GM18517 (cell line): ENCODE measurements around the gene BZW1.

ENCODE experiments used
- ATAC-seq: cut with Tn5 transposase; IDR thresholded peaks from one replicate; pipeline ENCODE4 v1.9.1; 2021; ENCODE audit warnings: mild to moderate bottlenecking, moderate library complexity; ENCODE audit not compliant: unreplicated experiment

Gene BZW1

DNA sequence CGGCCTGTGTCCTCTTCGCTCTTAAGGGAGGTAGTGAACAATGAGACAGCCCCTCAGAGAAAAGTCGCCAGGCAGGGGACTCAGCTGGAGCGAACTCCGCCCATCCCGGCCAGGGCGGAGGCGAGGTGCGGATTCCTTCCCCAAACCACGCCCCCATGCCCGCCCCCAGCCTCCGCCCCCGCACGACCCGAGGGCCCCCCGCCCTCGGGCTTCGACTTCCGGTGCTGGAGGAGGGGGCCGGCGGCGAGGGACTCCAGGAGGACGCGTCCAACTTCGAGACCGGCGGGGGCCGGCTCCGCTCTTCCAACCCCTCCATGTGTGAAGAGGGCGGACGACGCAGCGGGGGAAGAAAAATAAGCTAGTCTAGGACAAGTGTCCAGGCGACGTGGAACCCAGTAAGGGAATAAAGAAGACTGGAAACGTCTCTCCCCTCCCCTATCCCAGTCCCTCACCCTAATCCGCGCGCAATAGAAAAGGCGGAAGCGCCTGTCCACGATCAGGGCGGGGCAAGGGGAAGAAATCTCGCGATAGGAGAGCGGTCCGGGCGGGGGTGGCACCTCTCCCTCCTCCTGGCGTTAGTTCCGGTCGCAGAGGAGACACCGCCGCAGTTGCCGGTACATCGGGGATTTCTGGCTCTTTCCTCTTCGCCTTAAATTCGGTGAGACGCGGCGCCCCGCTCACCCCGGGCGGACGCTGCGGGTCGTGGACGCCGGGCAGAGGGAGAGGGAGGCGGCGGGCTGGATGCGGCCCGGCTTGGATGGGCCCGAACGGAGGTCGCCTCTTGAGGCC is at the start of gene BZW1:
Gene BZW1, plus strand, starts transcription at position 578 of the 789 bp plus-strand sequence. CDS start 1,308 bp downstream, outside the sequence.
- peak; percentile 70 for ATAC-seq

DNA sequence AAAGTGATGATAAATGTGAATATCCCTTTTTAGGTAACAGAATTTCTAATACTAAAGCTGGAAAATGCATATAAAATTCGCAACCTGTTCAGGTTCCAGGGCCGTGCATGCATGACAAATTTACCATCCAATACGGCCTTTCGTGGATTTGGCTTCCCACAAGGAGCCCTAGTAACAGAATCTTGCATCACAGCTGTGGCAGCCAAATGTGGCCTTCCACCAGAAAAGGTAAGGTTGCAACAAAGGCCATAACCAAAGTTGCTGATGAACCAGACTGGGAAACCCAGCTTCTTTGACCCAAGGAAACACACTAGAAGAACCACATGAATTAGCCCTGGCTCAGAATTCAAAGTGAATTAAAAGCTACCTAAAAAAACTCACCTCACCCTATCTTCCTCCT is 49.6 kb upstream of the BZW1 start:
- no peak for ATAC-seq

DNA sequence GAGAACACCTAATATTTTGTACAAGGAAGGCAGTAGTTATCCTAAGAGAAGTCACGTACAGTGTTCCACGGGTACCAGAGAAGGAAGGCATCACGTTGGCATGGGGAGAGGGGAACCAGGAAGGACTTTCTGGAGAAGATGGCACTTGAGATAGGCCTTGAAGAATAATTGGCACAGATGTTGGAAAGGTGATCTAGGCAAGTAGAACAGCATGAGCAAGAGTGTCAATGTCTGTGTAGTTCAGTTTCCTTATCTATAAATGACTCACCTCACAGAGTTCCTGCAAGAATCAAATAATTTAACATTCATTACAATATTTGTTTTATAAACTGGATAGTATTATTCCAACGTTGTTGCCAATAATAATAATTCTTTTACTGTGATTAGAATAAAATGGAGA is 48.3 kb upstream of the BZW1 start:
- no peak for ATAC-seq

- ATAC-seq = no peak
Observed at GRCh38 chr2:200765139-200765951, 46.4 kb upstream of the BZW1 start.

DNA sequence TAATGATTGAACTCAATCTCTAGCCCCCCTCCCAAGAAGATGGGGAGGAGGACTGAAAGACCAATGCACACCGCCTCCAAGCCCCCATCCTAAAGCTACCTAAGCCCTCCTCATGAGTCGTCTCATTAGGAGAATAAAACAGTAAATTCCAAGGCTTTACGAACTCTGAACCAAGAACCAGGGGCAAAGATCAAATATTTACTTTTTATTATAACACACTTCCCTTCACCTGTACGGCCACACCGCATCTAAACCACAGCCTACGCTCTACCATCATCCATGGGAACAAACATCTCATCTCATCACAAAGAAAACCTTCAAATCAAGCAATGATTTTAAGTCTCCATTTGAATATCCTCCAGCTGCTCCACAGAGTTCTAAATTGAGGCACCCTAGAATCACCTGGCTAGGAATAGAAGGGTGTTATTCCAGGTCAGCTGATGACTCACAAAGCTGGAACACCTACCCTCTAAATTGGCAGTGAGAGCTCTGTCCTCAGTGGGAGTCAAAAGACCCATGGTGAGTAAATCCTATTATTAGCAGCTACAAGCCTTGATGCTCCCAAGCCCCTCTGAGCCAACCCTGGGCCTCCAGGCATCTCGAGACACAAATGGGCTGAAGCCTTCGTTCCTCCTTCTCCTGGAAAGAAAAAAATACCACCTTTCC is 45.6 kb upstream of the BZW1 start:
- no peak for ATAC-seq

GRCh38 chr2:200767111-200767885 is 44.4 kb upstream of the BZW1 start:
- ATAC-seq = no peak

DNA sequence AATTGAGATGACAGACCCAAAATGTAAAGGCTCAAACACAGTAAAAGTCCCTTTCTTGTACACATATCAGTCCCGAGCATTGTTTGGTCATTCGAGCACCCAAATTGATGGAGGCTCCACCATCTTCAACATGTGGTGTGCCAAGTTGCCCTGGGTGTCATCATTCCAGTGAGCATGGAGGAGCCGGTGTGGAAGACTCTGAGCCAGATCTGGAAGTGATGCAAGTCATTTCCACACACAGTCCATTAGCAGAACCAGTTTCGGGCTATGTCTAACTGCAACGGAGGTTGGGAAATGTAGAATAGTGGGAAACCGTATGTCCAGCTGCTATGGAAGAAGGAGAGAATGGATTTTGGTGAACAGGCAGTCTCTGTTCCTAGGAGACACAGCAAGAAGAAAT is 40.9 kb upstream of the BZW1 start:
- ATAC-seq = no peak

- ATAC-seq = no peak
Observed at GRCh38 chr2:200772620-200773019, 39.1 kb upstream of the BZW1 start.

DNA sequence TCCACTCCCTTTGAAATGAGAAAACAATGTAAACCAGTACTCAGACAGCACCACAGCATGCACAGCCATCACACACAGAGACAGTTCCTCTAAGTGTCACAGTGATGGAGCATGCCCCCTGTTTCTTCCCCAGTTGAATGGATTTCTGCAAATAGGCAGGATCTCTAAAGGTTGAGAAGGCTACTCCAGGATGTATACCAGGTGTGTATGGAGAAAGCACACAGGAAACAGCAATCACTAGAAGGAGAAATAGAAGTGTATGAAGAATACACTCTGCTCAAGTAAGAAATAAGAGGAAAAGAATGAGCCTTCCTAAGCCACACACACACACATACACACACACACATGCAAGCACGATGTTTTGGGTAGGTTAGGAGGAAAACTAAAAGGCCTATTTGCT is 38.6 kb upstream of the BZW1 start:
- no peak for ATAC-seq

DNA sequence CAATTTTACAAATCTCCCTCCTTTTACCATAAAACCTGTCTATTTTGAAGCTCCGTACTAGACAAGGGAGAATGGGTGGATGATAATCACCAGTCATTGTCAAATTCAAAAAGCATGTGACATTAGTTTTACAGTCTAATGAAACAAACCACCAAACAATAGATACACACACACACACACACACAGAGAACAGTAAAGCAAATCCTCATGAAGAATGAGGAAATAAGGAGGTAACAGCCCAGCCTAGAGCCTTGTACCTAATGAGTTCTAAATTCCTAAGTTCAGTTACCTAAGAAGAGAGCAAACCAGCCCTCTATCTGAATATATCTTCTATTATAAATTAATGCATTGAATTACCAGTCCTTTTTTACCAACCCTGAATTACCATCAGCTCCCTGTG is 36.8 kb upstream of the BZW1 start:
- ATAC-seq = no peak

- ATAC-seq = no peak
Observed at GRCh38 chr2:200777275-200777674, 34.4 kb upstream of the BZW1 start.

GRCh38 chr2:200778038-200778437 is 33.7 kb upstream of the BZW1 start:
- no peak for ATAC-seq

DNA sequence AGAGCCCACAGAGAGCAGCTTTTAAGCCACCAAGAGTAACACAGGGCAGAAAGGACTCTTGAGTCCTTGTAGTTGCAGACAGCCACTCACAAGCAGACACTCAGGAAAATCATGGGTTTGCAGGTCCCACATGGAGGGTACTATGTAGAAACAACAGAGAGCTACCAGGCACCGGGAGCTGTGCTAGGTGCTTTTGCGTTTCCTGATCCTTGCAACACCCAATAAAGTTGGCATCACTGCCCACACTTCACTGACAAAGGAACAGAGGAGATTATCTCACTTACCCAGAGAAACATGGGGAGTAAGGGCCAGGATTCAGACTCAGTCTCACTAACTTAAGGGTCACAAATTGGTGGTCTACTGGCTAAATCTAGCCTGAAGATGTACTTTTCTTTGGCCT is 32.5 kb upstream of the BZW1 start:
- no peak for ATAC-seq

DNA sequence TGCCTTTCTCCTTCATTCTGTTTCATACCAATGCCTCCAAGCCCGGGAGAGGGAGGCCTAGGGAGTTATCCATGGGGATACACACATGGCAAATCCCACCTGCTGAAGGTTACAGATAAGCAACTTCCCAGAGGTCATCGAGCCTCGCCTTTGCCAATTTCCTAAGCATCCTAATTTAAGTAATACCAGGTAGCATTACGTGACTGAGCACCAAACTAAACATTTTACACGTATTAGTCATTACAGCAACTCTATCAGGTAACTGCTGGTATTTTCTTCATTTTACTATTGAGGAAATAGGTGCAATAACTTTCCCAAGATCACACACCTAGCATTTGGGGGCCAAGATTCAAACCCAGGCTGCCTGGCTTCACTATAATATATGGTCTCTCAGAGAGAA is 30.1 kb upstream of the BZW1 start:
- ATAC-seq = no peak

DNA sequence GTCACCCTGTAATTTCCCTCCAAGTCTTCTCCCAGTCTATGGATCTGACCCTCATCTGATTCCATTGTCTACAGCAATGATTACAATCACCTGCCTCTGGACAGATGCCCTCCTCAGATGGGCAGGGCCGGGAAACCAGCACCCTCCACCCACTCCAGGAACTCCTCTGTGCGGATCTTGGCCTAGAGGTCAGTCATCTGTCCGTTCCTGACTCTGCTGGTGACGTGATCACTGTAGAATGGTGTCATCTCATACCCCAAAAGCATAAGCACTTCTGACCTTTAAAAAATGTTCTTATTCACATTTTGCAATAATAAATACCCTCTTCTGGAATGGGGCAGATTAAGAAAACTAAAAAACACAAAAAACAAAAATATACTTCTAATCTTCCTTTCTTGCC is 29.5 kb upstream of the BZW1 start:
- ATAC-seq = no peak

DNA sequence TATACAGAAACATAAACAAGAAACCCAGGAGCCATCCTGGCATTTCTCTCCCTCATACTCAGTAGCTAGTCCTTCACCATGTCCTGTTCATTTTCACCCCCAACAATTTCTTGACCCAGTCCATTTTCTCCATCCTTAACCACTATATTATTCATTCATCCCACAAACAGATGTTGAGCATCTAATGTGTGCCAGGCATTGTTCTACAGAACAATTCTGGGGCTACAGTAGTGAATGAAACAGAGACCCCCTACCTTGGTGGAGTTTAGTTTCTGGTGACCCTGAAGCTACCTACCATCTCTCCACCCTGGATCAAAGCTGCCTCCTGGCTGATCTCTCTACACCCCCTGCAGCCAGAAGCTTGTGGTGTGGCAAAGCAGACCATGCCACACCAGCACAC is 27.5 kb upstream of the BZW1 start:
- no peak for ATAC-seq

GRCh38 chr2:200786423-200786822 is 25.3 kb upstream of the BZW1 start:
- no peak for ATAC-seq

- ATAC-seq = no peak
Observed at GRCh38 chr2:200786826-200787225, 24.9 kb upstream of the BZW1 start.

- no peak for ATAC-seq
Observed at GRCh38 chr2:200787351-200788120, 24.2 kb upstream of the BZW1 start.

- ATAC-seq = no peak
Observed at GRCh38 chr2:200788121-200788718, 23.5 kb upstream of the BZW1 start.
